ENCODE results near the gene PNP. TPM values are rescaled to one million over a fixed set of nuclear protein-coding genes. Genes with fewer than 3 reads are reported as not detected.

The PNP gene
- total and polyA plus RNA-seq, 10 of the 15 experiments (the other 5 are each of a cell fraction or from before 2014, with no cell fraction given), result 103 to 215 (median 138) TPM

DNA sequence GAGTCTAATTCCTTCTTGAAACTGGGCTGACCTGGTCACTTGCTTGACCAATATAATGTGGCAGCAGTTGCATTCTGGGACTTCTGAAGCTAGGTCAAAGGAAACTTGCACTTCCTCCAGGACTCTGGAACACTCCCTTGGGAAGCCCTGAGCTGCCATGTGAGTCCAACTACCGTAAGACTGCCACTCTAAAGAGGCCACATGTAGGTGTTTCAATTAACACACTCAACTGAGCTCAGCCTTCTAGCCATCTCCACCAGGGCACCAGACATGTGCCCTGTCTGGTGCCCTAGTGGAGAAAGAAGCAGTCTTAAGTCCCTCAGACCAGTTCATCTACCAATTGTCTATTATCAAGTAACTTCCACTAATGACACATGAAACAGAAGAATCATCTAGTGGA lies 49.8 kb upstream of the PNP start (continued):
- TF ChIP-seq BRCA1 (IDR thresholded peaks at IDR 0.05; ENCODE audit: low read depth, low read length), result no peak
- TF ChIP-seq YY1 (IDR thresholded peaks at IDR 0.05; ENCODE audit: low read depth, low read length), result no peak

DNA sequence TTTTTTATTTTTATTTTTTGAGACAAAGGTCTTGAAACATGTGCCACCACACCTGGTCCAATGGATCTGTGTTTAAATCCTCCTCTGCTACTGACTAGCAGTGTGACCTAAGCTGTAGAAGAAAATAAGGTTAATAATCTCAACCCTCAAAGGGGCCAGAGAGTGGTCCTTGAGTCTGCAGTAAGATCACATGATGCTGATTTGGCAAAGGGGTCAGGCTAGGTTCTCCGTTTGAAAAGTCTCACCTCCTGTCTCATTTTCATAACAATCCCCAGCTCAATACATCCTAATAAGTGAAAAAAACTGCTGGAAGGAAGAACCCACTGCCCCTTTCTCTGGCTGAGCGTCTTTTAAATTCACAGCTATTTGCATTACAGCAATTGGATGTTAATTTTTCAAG lies 47.9 kb upstream of the PNP start:
- 85% methylated on average over 2 of the region's 2 CpGs for WGBS (ENCODE audit: insufficient coverage, insufficient replicate concordance, low lambda C conversion rate, missing lambda C conversion rate)
- BruUV-seq (replicated peaks), result no TSS peak

DNA sequence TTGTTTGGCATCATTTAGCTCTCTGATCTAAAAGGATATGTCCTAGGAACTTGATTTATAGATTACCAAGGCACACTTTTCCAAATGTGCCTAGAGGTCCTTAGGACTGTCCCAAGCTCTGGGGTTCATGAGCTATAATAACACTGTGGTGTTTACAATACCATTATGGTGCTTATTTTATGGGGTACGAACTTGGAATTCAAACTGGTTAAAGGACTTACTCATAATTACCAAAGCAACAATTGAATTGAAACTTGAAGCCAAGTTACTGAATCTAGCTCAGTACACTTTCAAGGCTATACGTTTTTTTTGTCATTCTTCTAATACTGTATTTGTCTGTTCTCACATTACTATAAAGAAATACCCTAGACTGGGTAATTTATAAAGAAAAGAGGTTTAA lies 46.3 kb upstream of the PNP start:
- 48% methylated on average over 2 of the region's 2 CpGs for WGBS (ENCODE audit: insufficient coverage, insufficient replicate concordance, low lambda C conversion rate, missing lambda C conversion rate)
- Histone ChIP-seq H3K36me3 (ENCODE audit: control insufficient read depth in 2 of 2, insufficient read depth in 2 of 2, low read length in 1 of 2) (no peaks in the 10 kb centered on the region), H3K4me2 (ENCODE audit: control insufficient read depth, insufficient read depth) (no peak overlapping the region), H3K4me3 (no peak overlapping the region), H3K27me3 (replicated peaks in 1 of 2; ENCODE audit: control insufficient read depth in 2 of 2, insufficient read depth in 2 of 2, low read length in 1 of 2) (no peaks in the 10 kb centered on the region), H2AFZ (ENCODE audit: control insufficient read depth, low read depth, low read length) (no peak overlapping the region), H3K4me1 (ENCODE audit: control insufficient read depth, insufficient read depth, low read length) (peaks cover 7% of the 10 kb centered on the region), H4K20me1 (ENCODE audit: control insufficient read depth, insufficient read depth) (no peaks in the 10 kb centered on the region), H3K79me2 (ENCODE audit: control insufficient read depth, insufficient read depth, low read length) (no peaks in the 10 kb centered on the region), H3K27ac (ENCODE audit: control insufficient read depth, insufficient read depth) (no peak overlapping the region), H3K9me3 (replicated peaks; ENCODE audit: control insufficient read depth, insufficient read depth, low read length) (no peaks in the 10 kb centered on the region), H3K9ac (ENCODE audit: control insufficient read depth, insufficient read depth, low read length) (no peak overlapping the region)
- POLR2A ChIA-PET, result interaction anchor here (0.7 to 1.1 kb wide), 2 partner anchors 9 to 11 kb away, joined by 3 to 5 read pairs; partner anchors contain the start of gene TEP1
- SMC1A ChIA-PET (ENCODE audit: uncharacterized antibody, unreplicated experiment), result interaction anchor here (0.9 to 2.7 kb wide), 4 partner anchors 8 to 94 kb away, joined by 3 to 18 read pairs (median 4); partner anchors contain the start of gene TEP1
- RAD21 ChIA-PET (ENCODE audit: unreplicated experiment), result no interaction called here
- DNase-seq (ENCODE audit: low read depth, low spot score) (no peak), ATAC-seq (no peak), FAIRE-seq (no peak)
- intact Hi-C loops (cut with micrococcal nuclease; ENCODE audit: unreplicated experiment), result no loop called here
- in situ Hi-C loops (cut with MboI), result no loop called here
- CTCF ChIA-PET, result interaction anchor here (1.8 to 8.6 kb wide), 3 partner anchors 8 to 95 kb away, joined by 4 to 70 read pairs (median 15); partner anchors contain the start of gene PNP
- no TSS peak for BruUV-seq (replicated peaks)
- TF ChIP-seq ZZZ3 (IDR thresholded peaks at IDR 0.05; ENCODE audit: control insufficient read depth, insufficient read length, low read depth) (no peak), HDGF (IDR thresholded peaks at IDR 0.05) (no peak), FOXK2 (IDR thresholded peaks at IDR 0.05) (no peak), ZSCAN29 (IDR thresholded peaks at IDR 0.05) (no peak), TBL1XR1 (IDR thresholded peaks at IDR 0.05; ENCODE audit: low read depth, low read length) (no peak), ZNF24 (IDR thresholded peaks at IDR 0.05) (no peak), CBFB (IDR thresholded peaks at IDR 0.05; ENCODE audit: low read depth) (no peak), CBX5 (IDR thresholded peaks at IDR 0.05; ENCODE audit: low read depth) (no peak), NRF1 (conservative IDR thresholded peaks at IDR 0.05; ENCODE audit: low read depth, low read length) (no peak), SUPT20H (IDR thresholded peaks at IDR 0.05; ENCODE audit: borderline replicate concordance, control insufficient read depth, low read depth, low read length) (no peak)
- TF ChIP-seq, protein P1, sequence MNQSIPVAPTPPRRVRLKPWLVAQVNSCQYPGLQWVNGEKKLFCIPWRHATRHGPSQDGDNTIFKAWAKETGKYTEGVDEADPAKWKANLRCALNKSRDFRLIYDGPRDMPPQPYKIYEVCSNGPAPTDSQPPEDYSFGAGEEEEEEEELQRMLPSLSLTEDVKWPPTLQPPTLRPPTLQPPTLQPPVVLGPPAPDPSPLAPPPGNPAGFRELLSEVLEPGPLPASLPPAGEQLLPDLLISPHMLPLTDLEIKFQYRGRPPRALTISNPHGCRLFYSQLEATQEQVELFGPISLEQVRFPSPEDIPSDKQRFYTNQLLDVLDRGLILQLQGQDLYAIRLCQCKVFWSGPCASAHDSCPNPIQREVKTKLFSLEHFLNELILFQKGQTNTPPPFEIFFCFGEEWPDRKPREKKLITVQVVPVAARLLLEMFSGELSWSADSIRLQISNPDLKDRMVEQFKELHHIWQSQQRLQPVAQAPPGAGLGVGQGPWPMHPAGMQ (IDR thresholded peaks at IDR 0.05; ENCODE audit: borderline replicate concordance), result no peak

More for the DNA sequence above, 47.9 kb upstream of the PNP start:
- no peaks in the 10 kb centered on the region for H3K9me3 ChIP-seq (replicated peaks; ENCODE audit: control insufficient read depth, insufficient read depth, low read length)
- no peak overlapping the region for H3K4me2 ChIP-seq (ENCODE audit: control insufficient read depth, insufficient read depth)
- ChIA-PET RAD21 (ENCODE audit: unreplicated experiment) (interaction anchor here (1.0 kb wide), 1 partner anchor 78 kb away, joined by 3 read pairs; the partner anchor contains the start of gene PARP2), CTCF (interaction anchor here (0.8 to 2.3 kb wide), 5 partner anchors 35 to 186 kb away, joined by 3 to 15 read pairs (median 3); partner anchors contain the start of gene PNP), SMC1A (ENCODE audit: uncharacterized antibody, unreplicated experiment) (interaction anchor here (0.9 to 1.6 kb wide), 3 partner anchors 93 to 262 kb away, joined by 3 to 4 read pairs (median 3); partner anchors contain the start of gene RNASE4), POLR2A (interaction anchor here (1.0 kb wide), 1 partner anchor 34 kb away, joined by 3 read pairs; the partner anchor contains the start of gene APEX1)
- H3K4me3 ChIP-seq, result no peak overlapping the region
- H2AFZ ChIP-seq (ENCODE audit: control insufficient read depth, low read depth, low read length), result no peak overlapping the region
- no peak overlapping the region for H3K27ac ChIP-seq (ENCODE audit: control insufficient read depth, insufficient read depth)
- no peak for DNase-seq (ENCODE audit: low read depth, low spot score)
- peaks cover 5% of the 10 kb centered on the region; the same call in 1 of the 2 replicates for H3K4me1 ChIP-seq (ENCODE audit: control insufficient read depth, insufficient read depth, low read length)
- intact Hi-C loops (cut with micrococcal nuclease; ENCODE audit: unreplicated experiment) (no loop called here), in situ Hi-C loops (cut with MboI) (no loop called here)
- H3K36me3 ChIP-seq (ENCODE audit: control insufficient read depth in 2 of 2, insufficient read depth in 2 of 2, low read length in 1 of 2), result no peaks in the 10 kb centered on the region
- no peaks in the 10 kb centered on the region for H3K79me2 ChIP-seq (ENCODE audit: control insufficient read depth, insufficient read depth, low read length)
- H4K20me1 ChIP-seq (ENCODE audit: control insufficient read depth, insufficient read depth), result no peaks in the 10 kb centered on the region
- no peak overlapping the region for H3K9ac ChIP-seq (ENCODE audit: control insufficient read depth, insufficient read depth, low read length)
- no peaks in the 10 kb centered on the region for H3K27me3 ChIP-seq (replicated peaks in 1 of 2; ENCODE audit: control insufficient read depth in 2 of 2, insufficient read depth in 2 of 2, low read length in 1 of 2)
- no peak for TF ChIP-seq HDAC6 (IDR thresholded peaks at IDR 0.05; ENCODE audit: unreplicated experiment)
- no peak for TF ChIP-seq NR2F1 (conservative IDR thresholded peaks at IDR 0.05)
- no peak for TF ChIP-seq SMAD1 (IDR thresholded peaks at IDR 0.05; ENCODE audit: low read depth, partially characterized antibody)
- ATAC-seq, result no peak
- no peak for FAIRE-seq
